ENCODE results near the gene IFIH1.

Gene IFIH1

GRCh38 chr2:162318328-162319180, at the start of gene IFIH1:
Gene IFIH1 (minus strand): TSS chr2:162318684. CDS start chr2:162318307, 377 bp downstream.
- DNase-seq, result peak; percentile 74

GRCh38 chr2:162365392-162365791, 46.9 kb upstream of the IFIH1 start:
- DNase-seq, result no peak

DNA sequence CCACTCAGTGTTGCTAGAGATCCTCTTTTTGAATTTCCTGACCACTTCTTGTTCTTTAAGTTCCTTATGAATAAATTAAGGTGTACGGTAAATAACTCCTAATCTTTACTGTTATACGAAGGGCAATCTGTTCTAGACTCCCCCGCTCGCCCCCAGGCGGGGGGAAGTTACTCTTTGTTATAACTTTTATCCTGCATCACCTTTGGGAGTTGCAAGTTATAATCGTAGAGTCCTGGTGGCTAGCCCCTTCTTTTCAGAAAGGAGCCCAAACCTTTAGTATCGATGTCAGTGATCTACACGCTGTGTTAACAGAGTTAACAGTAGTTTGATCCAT, 26.1 kb upstream of the IFIH1 start:
- DNase-seq, result no peak

DNA sequence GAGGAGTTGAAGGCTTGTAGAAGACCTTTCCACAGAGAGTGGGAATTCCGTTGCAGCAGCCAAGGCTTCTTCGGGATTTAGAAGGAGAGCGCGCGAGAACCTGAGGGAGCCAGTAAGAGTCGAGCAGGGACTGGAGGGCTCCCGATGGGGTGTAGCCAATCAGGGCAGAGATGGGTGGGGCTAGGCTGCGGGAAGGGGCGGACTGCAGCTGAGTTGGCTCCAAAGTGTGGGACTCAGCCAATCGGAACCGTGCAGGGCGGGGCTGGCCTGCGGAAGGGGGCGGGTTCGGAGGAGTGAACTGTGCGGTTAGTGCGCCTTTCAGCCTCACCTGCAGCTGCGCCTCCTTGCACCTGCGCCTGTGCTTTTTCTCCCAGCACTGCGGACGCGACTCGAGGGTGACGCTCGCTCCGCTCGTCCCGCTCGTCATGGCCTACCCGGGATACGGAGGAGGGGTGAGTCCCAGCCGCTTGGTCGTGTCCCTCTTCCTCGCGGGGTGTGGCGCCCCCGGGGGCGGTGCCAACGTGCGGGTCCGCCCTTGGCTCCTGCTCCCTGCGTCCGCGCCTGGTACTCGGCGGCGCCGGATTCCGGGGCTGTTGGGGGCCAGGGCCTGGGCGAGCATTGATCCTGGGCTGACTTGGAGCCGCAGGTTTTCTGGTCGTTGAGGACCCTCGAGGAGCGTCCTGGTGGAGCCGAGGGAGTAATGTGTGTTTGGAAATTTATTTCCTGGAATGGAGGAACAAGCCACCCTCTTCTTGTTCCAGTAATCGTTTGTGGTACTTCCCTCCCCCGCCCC, 25.5 kb upstream of the IFIH1 start, which contains the start of gene GCA:
Gene GCA, plus strand, starts transcription at position 309 of the 793 bp plus-strand sequence. Its CDS starts 117 bp downstream, at position 426.
- DNase-seq, result peak; percentile 99

DNA sequence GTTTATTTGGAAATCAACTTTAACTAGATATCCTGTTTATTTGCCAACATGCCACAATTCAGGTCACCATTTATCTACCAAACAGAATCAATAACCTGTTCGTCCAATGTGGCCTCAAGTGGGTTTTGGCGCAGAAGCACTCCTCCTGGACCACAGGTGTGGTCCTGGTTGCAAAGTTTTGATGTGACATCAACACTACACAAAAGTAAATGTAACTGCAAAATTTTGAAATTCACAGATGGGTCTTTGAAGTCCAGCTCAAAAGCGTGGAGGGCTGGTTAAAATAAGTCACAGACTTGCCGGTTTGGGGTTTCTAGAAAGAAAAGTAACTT, 25.0 kb upstream of the IFIH1 start:
- no peak for DNase-seq

- DNase-seq, result no peak
These were observed 24.4 kb upstream of the IFIH1 start for GRCh38 chr2:162342841-162343240.

DNA sequence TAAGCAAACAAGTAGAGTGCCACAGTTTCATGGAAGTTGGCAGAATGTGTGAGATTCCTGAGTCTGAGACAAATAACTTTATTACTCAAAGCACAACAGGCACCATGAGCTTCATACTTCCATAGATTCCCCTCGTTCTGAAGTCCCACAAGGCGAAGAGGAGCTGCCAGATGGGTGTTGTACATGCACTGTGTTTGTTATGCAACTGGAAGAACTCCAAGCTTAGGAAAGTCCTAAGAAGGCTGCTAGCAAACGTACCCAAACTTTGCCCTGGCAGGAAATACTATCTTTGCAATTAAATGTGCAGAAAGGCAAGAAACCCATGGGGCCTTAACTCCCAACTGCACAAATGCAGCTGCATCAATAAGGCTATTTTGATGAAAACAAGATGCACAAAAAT, 23.8 kb upstream of the IFIH1 start:
- no peak for DNase-seq

- no peak for DNase-seq
These were observed 22.3 kb upstream of the IFIH1 start for GRCh38 chr2:162340822-162341221.

DNA sequence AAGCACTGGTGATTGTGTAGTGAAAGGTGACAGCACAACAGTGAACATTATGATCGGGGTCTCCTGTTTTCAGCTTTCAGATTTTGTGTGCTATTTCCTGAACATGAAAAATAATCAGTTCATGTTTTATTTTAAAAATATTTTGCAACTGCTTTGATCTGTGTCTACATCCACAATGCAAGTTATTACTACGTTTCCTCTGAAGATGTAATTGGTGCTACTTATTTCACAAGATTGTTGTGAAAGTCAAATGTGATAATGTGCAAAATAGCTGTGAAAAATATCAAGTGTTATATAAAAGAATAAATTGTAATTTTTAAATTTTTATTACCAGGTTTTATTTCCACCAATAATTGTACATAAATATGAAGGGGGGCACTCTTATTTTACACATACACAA, 19.4 kb upstream of the IFIH1 start:
- no peak for DNase-seq

DNA sequence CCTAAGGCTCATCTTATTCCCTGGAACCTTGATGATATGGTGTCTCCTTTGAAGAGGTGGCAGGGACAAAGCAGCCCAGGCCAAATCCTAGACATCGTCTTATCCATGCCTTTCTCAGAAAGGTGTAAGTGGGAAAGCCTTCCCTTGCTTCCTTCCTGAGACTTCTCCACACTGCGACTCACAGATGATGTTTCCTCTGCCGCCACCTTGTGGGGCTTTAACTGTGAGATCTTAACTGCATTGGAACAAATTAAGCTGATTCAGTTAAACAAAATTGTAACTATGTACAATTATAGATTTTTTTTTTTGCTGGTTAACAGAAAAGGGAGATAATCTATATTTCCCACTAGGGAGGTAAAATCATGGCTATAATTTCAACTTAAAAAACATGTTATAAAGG, 15.5 kb upstream of the IFIH1 start:
- no peak for DNase-seq

DNA sequence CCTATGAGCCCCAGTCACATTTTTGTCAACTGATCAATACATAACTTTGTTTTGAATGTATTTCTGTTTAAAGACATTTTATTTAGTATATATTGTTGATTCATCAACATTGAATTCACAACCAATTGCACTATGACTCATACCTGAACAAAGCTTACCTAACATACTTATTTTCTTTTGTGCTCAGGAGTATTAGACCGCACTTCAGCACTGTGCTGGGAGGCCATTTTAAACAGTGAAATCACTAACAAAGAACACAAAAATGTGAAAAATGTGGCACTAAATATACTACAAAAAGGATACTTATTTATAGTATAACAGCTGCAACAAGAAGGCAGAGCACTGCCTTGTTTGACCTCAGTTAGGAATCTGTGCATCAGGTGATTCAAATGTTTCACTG, 12.4 kb upstream of the IFIH1 start:
- no peak for DNase-seq

GRCh38 chr2:162328424-162329157, 10.1 kb upstream of the IFIH1 start:
- DNase-seq, result no peak

DNA sequence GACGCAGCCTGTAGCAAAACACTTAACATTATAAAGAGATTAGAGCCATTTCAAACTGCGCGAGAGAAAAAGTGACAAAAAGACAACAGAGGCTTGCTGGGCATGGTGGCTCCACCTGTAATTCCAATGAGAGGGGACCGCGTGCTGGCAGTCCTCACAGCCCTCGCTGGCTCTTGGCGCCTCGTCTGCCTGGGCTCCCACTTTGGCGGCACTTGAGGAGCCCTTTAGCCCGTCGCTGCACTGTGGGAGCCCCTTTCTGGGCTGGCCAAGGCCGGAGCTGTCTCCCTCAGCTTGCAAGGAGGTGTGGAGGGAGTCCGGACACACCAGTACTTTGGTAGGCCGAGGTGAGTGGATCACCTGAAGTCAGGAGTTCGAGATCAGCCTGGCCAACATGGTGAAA, 9.3 kb upstream of the IFIH1 start:
- no peak for DNase-seq

GRCh38 chr2:162327134-162327769, 8.8 kb upstream of the IFIH1 start:
- DNase-seq, result no peak

GRCh38 chr2:162324953-162325352, 6.5 kb upstream of the IFIH1 start:
- no peak for DNase-seq

- no peak for DNase-seq
These were observed 2.5 kb upstream of the IFIH1 start for GRCh38 chr2:162320864-162321517.

DNA sequence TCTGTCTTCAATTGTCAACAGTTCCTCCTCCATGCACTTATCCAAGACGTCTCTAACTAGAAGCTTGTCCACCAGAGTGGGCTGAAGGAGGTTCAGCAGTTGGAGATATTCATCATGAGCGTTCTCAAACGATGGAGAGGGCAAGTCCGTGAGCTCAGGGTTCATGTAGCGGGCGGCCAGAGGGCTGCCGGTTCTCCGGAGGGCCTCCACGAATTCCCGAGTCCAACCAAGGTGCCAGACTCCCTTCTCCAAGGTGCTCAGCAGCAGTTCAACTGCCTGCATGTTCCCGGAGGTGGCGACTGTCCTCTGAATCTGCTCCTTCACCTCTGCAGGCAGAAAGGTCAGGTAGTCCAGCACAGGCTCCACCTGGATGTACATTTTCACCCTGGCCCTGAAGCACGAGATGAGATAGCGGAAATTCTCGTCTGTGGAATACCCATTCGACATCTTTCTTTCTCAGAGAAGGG, 590 bp downstream of the IFIH1 start:
- DNase-seq, result peak; percentile 66

DNA sequence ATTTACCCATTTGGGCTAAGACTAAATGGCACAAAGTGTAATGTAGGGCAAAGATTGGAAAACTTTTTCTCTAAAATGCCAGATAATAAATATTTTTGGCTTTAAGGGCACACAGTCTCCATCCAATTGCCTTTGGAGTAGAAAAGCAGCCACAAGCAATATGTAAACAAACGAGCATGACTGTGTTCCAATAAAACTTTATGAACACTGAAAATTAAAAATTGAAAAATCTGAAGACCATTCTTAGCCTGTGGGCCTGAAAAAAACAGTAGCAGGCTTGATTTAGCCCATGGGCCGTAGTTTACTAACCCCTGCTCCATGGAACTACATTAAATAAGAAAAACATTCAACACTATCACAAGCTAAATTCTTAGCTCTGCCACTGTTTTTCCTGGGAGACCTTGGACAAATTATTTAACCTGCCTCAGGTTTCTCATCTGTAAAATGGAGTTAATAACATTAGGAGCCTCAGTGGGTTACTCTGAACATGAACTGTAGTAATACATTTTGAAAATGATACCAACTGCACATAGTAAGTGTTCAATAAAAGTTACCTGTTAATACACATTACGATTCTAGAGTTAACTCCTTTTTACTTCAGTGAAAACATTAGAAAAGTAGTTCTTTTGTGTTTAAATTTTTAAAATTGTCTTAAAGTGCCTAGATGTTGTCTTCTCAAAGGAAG, 1.3 kb downstream of the IFIH1 start:
- no peak for DNase-seq

GRCh38 chr2:162316590-162316989, 1.9 kb downstream of the IFIH1 start:
- DNase-seq, result no peak

- DNase-seq, result no peak
These were observed 2.5 kb downstream of the IFIH1 start for GRCh38 chr2:162315938-162316337.

DNA sequence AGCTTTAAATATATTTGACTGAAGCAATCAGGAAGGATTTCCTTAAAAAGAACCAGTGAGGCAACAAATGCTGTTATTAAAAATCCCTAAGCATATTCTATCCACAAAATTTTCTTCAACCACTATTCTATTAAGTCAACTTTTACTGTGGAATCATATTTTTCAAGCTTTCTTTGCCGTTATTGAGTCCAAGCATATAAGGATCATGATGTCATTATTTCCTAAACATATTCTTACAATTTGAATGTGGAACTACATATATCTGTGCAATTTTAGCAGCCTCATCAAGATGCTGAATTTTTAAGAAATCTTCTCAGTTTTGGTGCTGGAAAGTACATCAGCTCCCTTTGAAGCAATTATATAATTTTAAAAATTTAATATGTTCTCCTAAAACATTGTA, 5.6 kb downstream of the IFIH1 start:
- no peak for DNase-seq
